G401.6 (cell line): ENCODE measurements around the gene GNPNAT1.
A peak's percentile ranks its signal among the peaks of the same experiment; 100 is the strongest.

Source experiments
- FAIRE-seq: peaks from 2 replicates; lab custom pipeline; 2012; peaks lifted over from hg19 to GRCh38; lab: Jason Lieb, UNC

Gene GNPNAT1

DNA sequence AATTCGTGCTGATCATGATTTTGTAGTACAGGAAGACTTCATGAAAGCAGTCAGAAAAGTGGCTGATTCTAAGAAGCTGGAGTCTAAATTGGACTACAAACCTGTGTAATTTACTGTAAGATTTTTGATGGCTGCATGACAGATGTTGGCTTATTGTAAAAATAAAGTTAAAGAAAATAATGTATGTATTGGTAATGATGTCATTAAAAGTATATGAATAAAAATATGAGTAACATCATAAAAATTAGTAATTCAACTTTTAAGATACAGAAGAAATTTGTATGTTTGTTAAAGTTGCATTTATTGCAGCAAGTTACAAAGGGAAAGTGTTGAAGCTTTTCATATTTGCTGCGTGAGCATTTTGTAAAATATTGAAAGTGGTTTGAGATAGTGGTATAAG is 63.9 kb downstream of the GNPNAT1 start:
- FAIRE-seq = peak; percentile 87
